HepG2 (cell line): ENCODE results near the gene CHCHD3. TPM values are rescaled to one million over a fixed set of nuclear protein-coding genes. Genes with fewer than 3 reads are reported as not detected.

ENCODE experiments used
- ATAC-seq: fragments of 200-7000 bp; cut with Tn5 transposase; 3 replicates; pipeline ENCODE4 v1.9.1; 2020; ENCODE audit warnings: mild to moderate bottlenecking, moderate library complexity
- BruUV-seq: library from RNA; stranded (reverse); fragments of 400-500 nt; replicated peaks from 2 replicates; lab custom pipeline; 2021; lab: Mats Ljungman, UMichigan
- CTCF ChIA-PET: fragments of 300-600 bp; formaldehyde crosslinking; extraction: SDS; loops from one replicate; lab custom pipeline; 2021; ENCODE audit warnings: low total read pairs, inconsistent platforms, low intra/inter-chr PET ratio; lab: Yijun Ruan, JAX
- POLR2A ChIA-PET: fragments of 350-600 bp; sonication (Branson Sonifier 250); formaldehyde crosslinking; loops from one replicate; lab custom pipeline; 2020; ENCODE audit warnings: antibody characterized with exemption, inconsistent platforms; lab: Yijun Ruan, JAX
- DNase-seq: peaks from one replicate; pipeline ENCODE4 v3.0.0-alpha.2; 2015; ENCODE audit warnings: low spot score
- FAIRE-seq: peaks from 3 replicates; lab custom pipeline; 2011; peaks lifted over from hg19 to GRCh38; lab: Jason Lieb, UNC
- H2AFZ ChIP-seq: one replicate; pipeline ENCODE4 v1.6.1; 2011; ENCODE audit warnings: low read length, inconsistent platforms
- H3K27ac ChIP-seq: fragments of 300-600 bp; 3 replicates; pipeline ENCODE4 v1.8.0; 2011; ENCODE audit warnings: mixed run types, mild to moderate bottlenecking, mixed read lengths, low read length, inconsistent platforms; ENCODE audit not compliant: insufficient read depth; ENCODE audit errors: extremely low read length
- H3K27me3 ChIP-seq, 2 experiments: fragments of 200-600 bp in 1 of 2; 2 replicates in 1 of 2; 3 replicates in 1 of 2; pipeline versions ENCODE4 v1.6.0 to v1.8.0; 2011; ENCODE audit warnings: low read length in 2 of 2, mild to moderate bottlenecking in 2 of 2, moderate library complexity in 2 of 2, inconsistent platforms in 1 of 2; ENCODE audit not compliant: insufficient read depth in 2 of 2, control insufficient read depth in 1 of 2
- H3K36me3 ChIP-seq, 2 experiments: fragments of 200-600 bp in 1 of 2; replicated peaks in 1 of 2; 2 replicates in 1 of 2; 3 replicates in 1 of 2; pipeline versions ENCODE4 v1.5.1 to v1.8.0; 2011; ENCODE audit warnings: low read length in 2 of 2, inconsistent platforms in 1 of 2; ENCODE audit not compliant: insufficient read depth in 2 of 2, control insufficient read depth in 1 of 2
- H3K4me1 ChIP-seq: 2 replicates; pipeline ENCODE4 v1.5.1; 2012; ENCODE audit warnings: low read length, inconsistent platforms; ENCODE audit not compliant: insufficient read depth
- H3K4me2 ChIP-seq: 2 replicates; pipeline ENCODE4 v1.6.0; 2011; ENCODE audit warnings: low read depth, low read length, inconsistent platforms
- H3K4me3 ChIP-seq, 3 experiments: fragments of 200-600 bp in 1 of 3; sonication (generic), shearing (Covaris generic) in 1 of 3; replicated peaks in 1 of 3; 2 replicates each; pipeline ENCODE4 v1.5.1; 2011 to 2016; ENCODE audit warnings: low read length in 3 of 3, inconsistent platforms in 2 of 3, low read depth in 2 of 3, mild to moderate bottlenecking in 2 of 3, control low read depth in 1 of 3, mixed read lengths in 1 of 3; ENCODE audit not compliant: insufficient read depth in 1 of 3
- H3K79me2 ChIP-seq: one replicate; pipeline ENCODE4 v1.6.1; 2011; ENCODE audit warnings: low read length, inconsistent platforms; ENCODE audit not compliant: insufficient read depth
- H3K9ac ChIP-seq: 2 replicates; pipeline ENCODE4 v1.6.0; 2011; ENCODE audit warnings: mild to moderate bottlenecking, low read depth, low read length, inconsistent platforms; ENCODE audit not compliant: insufficient read depth
- H3K9me3 ChIP-seq: 2 replicates; pipeline ENCODE4 v1.5.1; 2012; ENCODE audit warnings: mild to moderate bottlenecking, low read length
- H4K20me1 ChIP-seq: 2 replicates; pipeline ENCODE4 v1.6.0; 2011; ENCODE audit warnings: inconsistent platforms, mild to moderate bottlenecking, low read length, moderate library complexity; ENCODE audit not compliant: insufficient read depth
- ATM ChIP-seq: fragments of 450-650 bp; IDR thresholded peaks from 2 replicates; pipeline ENCODE4 v1.7.1; 2017; ENCODE audit warnings: mild to moderate bottlenecking, borderline replicate concordance
- FOXK1 ChIP-seq: sonication (generic); formaldehyde crosslinking; IDR thresholded peaks from 2 replicates; pipeline ENCODE4 v1.4.0; 2020; ENCODE audit warnings: low read depth, missing genetic modification reagents, borderline replicate concordance
- HIVEP1 ChIP-seq: sonication (generic); formaldehyde crosslinking; IDR thresholded peaks from 2 replicates; pipeline ENCODE4 v1.4.0; 2020; ENCODE audit warnings: mild to moderate bottlenecking, missing genetic modification reagents
- SP140L ChIP-seq: sonication (generic); formaldehyde crosslinking; IDR thresholded peaks from 2 replicates; pipeline ENCODE4 v1.4.0; 2020; ENCODE audit warnings: missing genetic modification reagents, borderline replicate concordance
- ZFP82 ChIP-seq: sonication (generic); formaldehyde crosslinking; IDR thresholded peaks from 2 replicates; pipeline ENCODE4 v1.5.1; 2020; ENCODE audit warnings: mild to moderate bottlenecking, missing genetic modification reagents, borderline replicate concordance
- WGBS: methylation state at CpG from one replicate; pipeline ENCODE4 v1.1.6; 2017; ENCODE audit warnings: low lambda C conversion rate; 5-methylcytosine and 5-hydroxymethylcytosine counted together
- in situ Hi-C: cut with HindIII; loops from 2 replicates; pipeline ENCODE4 v1.10.0; 2017; ENCODE audit warnings: low pct_unique_long_range_greater_than_20kb; ENCODE audit not compliant: extremely low pct_ligation_motif_present
- intact Hi-C: fragments of 100-400 bp; cut with micrococcal nuclease; formaldehyde crosslinking; loops from one replicate; pipeline ENCODE4 v1.10.0; 2022; ENCODE audit not compliant: unreplicated experiment
- polyA plus RNA-seq, 8 experiments: library from polyadenylated mRNA; depleted of rRNA in 3 of 8; stranded (reverse) in 7 of 8; unstranded in 1 of 8; fragments of >200 nt; fragmentation: Illumina TruSeq in 4 of 8; extraction: Trizol in 4 of 8; gene quantifications; 2 replicates each; pipeline versions ENCODE4 v1.2.1 to v1.2.3, GENCODE V29; 2011 to 2016; ENCODE audit warnings: low read depth in 4 of 8, missing spikeins in 1 of 8, mixed read lengths in 1 of 8; ENCODE audit not compliant: insufficient read depth in 1 of 8
- total RNA-seq, 5 experiments: library from RNA; depleted of rRNA; stranded (reverse); fragments of >200 nt; fragmentation: Illumina TruSeq; extraction: Trizol; gene quantifications; 2 replicates each; pipeline ENCODE4 v1.2.3, GENCODE V29; 2016; ENCODE audit warnings: low read depth in 1 of 5
- TF ChIP-seq, protein P1 (sequence below): sonication (generic); formaldehyde crosslinking; IDR thresholded peaks from 2 replicates; pipeline ENCODE4 v1.5.1; 2020; ENCODE audit warnings: mild to moderate bottlenecking, missing genetic modification reagents, moderate library complexity
- TF ChIP-seq, protein P2 (sequence below): sonication (generic); formaldehyde crosslinking; IDR thresholded peaks from 2 replicates; pipeline ENCODE4 v1.4.0; 2020; ENCODE audit warnings: missing genetic modification reagents, low read depth, mild to moderate bottlenecking, borderline replicate concordance
- TF ChIP-seq, protein P3 (sequence below): sonication (generic); formaldehyde crosslinking; IDR thresholded peaks from 2 replicates; pipeline ENCODE4 v1.5.0; 2020; ENCODE audit warnings: missing genetic modification reagents
- TF ChIP-seq, protein P4 (sequence below): sonication (generic); formaldehyde crosslinking; IDR thresholded peaks from 2 replicates; pipeline ENCODE4 v1.4.0; 2020; ENCODE audit warnings: mild to moderate bottlenecking, missing genetic modification reagents

CHCHD3 gene
- total and polyA plus RNA-seq, 2 of the 13 experiments (the other 11 are each of a cell fraction or from before 2014, with no cell fraction given) = 32.7 to 86.8 TPM

DNA sequence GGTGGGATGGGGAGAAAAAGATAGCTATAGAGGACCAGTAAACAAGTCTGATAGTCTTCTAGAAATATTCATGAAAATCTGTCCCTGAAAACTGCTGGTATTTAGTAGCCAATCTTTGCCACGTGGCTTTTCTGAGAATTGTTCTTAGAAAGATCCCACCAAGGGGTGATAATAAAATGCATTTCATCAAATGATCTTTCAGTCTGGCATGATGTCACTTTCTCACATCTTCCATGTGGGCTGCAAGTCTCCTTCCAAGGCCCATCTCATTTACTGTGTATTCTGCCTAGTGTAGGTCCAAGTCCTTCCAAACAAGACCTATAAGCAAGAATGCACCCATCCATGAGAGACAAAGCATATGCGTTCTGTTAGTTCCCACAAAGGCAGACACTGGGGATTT, 226.0 kb downstream of the CHCHD3 start:
- TF ChIP-seq FOXK1 (CRISPR knock-in tag) (no peak), ZFP82 (no peak), HIVEP1 (CRISPR knock-in tag) (no peak), ATM (no peak), SP140L (no peak)
- TF ChIP-seq, protein P1, sequence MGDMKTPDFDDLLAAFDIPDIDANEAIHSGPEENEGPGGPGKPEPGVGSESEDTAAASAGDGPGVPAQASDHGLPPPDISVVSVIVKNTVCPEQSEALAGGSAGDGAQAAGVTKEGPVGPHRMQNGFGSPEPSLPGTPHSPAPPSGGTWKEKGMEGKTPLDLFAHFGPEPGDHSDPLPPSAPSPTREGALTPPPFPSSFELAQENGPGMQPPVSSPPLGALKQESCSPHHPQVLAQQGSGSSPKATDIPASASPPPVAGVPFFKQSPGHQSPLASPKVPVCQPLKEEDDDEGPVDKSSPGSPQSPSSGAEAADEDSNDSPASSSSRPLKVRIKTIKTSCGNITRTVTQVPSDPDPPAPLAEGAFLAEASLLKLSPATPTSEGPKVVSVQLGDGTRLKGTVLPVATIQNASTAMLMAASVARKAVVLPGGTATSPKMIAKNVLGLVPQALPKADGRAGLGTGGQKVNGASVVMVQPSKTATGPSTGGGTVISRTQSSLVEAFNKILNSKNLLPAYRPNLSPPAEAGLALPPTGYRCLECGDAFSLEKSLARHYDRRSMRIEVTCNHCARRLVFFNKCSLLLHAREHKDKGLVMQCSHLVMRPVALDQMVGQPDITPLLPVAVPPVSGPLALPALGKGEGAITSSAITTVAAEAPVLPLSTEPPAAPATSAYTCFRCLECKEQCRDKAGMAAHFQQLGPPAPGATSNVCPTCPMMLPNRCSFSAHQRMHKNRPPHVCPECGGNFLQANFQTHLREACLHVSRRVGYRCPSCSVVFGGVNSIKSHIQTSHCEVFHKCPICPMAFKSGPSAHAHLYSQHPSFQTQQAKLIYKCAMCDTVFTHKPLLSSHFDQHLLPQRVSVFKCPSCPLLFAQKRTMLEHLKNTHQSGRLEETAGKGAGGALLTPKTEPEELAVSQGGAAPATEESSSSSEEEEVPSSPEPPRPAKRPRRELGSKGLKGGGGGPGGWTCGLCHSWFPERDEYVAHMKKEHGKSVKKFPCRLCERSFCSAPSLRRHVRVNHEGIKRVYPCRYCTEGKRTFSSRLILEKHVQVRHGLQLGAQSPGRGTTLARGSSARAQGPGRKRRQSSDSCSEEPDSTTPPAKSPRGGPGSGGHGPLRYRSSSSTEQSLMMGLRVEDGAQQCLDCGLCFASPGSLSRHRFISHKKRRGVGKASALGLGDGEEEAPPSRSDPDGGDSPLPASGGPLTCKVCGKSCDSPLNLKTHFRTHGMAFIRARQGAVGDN (CRISPR knock-in tag) = no peak
- TF ChIP-seq, protein P2, sequence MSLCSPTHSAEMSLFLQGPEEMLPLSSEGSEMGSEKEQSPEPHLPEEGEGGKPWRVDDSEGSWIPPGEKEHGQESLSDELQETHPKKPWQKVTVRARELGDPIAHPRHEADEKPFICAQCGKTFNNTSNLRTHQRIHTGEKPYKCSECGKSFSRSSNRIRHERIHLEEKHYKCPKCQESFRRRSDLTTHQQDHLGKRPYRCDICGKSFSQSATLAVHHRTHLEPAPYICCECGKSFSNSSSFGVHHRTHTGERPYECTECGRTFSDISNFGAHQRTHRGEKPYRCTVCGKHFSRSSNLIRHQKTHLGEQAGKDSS (CRISPR knock-in tag) = no peak
- TF ChIP-seq, protein P3, sequence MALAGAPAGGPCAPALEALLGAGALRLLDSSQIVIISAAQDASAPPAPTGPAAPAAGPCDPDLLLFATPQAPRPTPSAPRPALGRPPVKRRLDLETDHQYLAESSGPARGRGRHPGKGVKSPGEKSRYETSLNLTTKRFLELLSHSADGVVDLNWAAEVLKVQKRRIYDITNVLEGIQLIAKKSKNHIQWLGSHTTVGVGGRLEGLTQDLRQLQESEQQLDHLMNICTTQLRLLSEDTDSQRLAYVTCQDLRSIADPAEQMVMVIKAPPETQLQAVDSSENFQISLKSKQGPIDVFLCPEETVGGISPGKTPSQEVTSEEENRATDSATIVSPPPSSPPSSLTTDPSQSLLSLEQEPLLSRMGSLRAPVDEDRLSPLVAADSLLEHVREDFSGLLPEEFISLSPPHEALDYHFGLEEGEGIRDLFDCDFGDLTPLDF (CRISPR knock-in tag) = no peak
- TF ChIP-seq, protein P4, sequence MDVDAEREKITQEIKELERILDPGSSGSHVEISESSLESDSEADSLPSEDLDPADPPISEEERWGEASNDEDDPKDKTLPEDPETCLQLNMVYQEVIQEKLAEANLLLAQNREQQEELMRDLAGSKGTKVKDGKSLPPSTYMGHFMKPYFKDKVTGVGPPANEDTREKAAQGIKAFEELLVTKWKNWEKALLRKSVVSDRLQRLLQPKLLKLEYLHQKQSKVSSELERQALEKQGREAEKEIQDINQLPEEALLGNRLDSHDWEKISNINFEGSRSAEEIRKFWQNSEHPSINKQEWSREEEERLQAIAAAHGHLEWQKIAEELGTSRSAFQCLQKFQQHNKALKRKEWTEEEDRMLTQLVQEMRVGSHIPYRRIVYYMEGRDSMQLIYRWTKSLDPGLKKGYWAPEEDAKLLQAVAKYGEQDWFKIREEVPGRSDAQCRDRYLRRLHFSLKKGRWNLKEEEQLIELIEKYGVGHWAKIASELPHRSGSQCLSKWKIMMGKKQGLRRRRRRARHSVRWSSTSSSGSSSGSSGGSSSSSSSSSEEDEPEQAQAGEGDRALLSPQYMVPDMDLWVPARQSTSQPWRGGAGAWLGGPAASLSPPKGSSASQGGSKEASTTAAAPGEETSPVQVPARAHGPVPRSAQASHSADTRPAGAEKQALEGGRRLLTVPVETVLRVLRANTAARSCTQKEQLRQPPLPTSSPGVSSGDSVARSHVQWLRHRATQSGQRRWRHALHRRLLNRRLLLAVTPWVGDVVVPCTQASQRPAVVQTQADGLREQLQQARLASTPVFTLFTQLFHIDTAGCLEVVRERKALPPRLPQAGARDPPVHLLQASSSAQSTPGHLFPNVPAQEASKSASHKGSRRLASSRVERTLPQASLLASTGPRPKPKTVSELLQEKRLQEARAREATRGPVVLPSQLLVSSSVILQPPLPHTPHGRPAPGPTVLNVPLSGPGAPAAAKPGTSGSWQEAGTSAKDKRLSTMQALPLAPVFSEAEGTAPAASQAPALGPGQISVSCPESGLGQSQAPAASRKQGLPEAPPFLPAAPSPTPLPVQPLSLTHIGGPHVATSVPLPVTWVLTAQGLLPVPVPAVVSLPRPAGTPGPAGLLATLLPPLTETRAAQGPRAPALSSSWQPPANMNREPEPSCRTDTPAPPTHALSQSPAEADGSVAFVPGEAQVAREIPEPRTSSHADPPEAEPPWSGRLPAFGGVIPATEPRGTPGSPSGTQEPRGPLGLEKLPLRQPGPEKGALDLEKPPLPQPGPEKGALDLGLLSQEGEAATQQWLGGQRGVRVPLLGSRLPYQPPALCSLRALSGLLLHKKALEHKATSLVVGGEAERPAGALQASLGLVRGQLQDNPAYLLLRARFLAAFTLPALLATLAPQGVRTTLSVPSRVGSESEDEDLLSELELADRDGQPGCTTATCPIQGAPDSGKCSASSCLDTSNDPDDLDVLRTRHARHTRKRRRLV = no peak
- Histone ChIP-seq H3K4me2 (no peak overlapping the region), H3K27ac (no peak overlapping the region), H3K9ac (no peak overlapping the region), H3K9me3 (no peaks in the 10 kb centered on the region), H3K4me3 (no peak overlapping the region), H4K20me1 (no peaks in the 10 kb centered on the region), H3K36me3 (no peaks in the 10 kb centered on the region), H3K4me1 (no peaks in the 10 kb centered on the region), H3K27me3 (no peaks in the 10 kb centered on the region), H2AFZ (no peak overlapping the region), H3K79me2 (no peaks in the 10 kb centered on the region)
- in situ Hi-C loops = no loop called here
- DNase-seq = no peak
- intact Hi-C loops = no loop called here
- no TSS peak for BruUV-seq
- WGBS = 100% methylated on average over 2 of the region's 2 CpGs
- no peak for FAIRE-seq
- POLR2A ChIA-PET = no interaction called here
- ATAC-seq = no peak
- CTCF ChIA-PET = no interaction called here
